Measurements from ENCODE around the gene KLC1.

The KLC1 gene

GRCh38 chr14:103727313-103727980 lies 98.4 kb downstream of the KLC1 start:
- H3K9me3 ChIP-seq (ENCODE audit: control insufficient read depth, insufficient read depth, low read length) = no peaks in the 10 kb centered on the region
- TF ChIP-seq CTCF (IDR thresholded peaks at IDR 0.05; ENCODE audit: low read depth, low read length, poor library complexity, severe bottlenecking) = no peak
- no peak for TF ChIP-seq EZH2phosphoT487 (IDR thresholded peaks at IDR 0.05; ENCODE audit: borderline replicate concordance, low read length)
- H3K4me3 ChIP-seq (ENCODE audit: low read length) = no peak overlapping the region
- no peaks in the 10 kb centered on the region for H3K9me2 ChIP-seq (replicated peaks; ENCODE audit: control insufficient read depth, low read length)
- H3K4me2 ChIP-seq (ENCODE audit: low read length) = no peak overlapping the region
- H3K27me3 ChIP-seq (ENCODE audit: control insufficient read depth, low read length) = no peaks in the 10 kb centered on the region
- peaks cover 18% of the 10 kb centered on the region for H3K36me3 ChIP-seq (ENCODE audit: control insufficient read depth, low read length)
- H4K20me1 ChIP-seq (ENCODE audit: control insufficient read depth, insufficient read depth, low read depth, low read length) = no peaks in the 10 kb centered on the region
- H3K27ac ChIP-seq (ENCODE audit: low read depth, low read length) = no peak overlapping the region
- no peaks in the 10 kb centered on the region for H3F3A ChIP-seq (ENCODE audit: control insufficient read depth, insufficient read depth)
- peaks cover 10% of the 10 kb centered on the region; the same call in 1 of the 2 replicates for H3K79me2 ChIP-seq (ENCODE audit: control insufficient read depth, low read length)
- H3K4me1 ChIP-seq (ENCODE audit: control insufficient read depth, low read length) = no peaks in the 10 kb centered on the region

- H3K27ac ChIP-seq (ENCODE audit: low read depth, low read length) = no peak overlapping the region
Measured at GRCh38 chr14:103728141-103728540, 99.1 kb downstream of the KLC1 start.

GRCh38 chr14:103728721-103729120 lies 99.7 kb downstream of the KLC1 start:
- no peaks in the 10 kb centered on the region for H3K9me3 ChIP-seq (ENCODE audit: control insufficient read depth, insufficient read depth, low read length)
- peaks cover 4% of the 10 kb centered on the region; the same call in 1 of the 2 replicates for H3K79me2 ChIP-seq (ENCODE audit: control insufficient read depth, low read length)
- no peaks in the 10 kb centered on the region for H3K4me1 ChIP-seq (ENCODE audit: control insufficient read depth, low read length)
- no peaks in the 10 kb centered on the region for H3K9me2 ChIP-seq (replicated peaks; ENCODE audit: control insufficient read depth, low read length)
- no peak overlapping the region for H3K4me2 ChIP-seq (ENCODE audit: low read length)
- H3K4me3 ChIP-seq (ENCODE audit: low read length) = no peak overlapping the region
- H3K27me3 ChIP-seq (ENCODE audit: control insufficient read depth, low read length) = no peaks in the 10 kb centered on the region
- no peak overlapping the region for H3K27ac ChIP-seq (ENCODE audit: low read depth, low read length)
- no peaks in the 10 kb centered on the region for H4K20me1 ChIP-seq (ENCODE audit: control insufficient read depth, insufficient read depth, low read depth, low read length)
- no peaks in the 10 kb centered on the region for H3F3A ChIP-seq (ENCODE audit: control insufficient read depth, insufficient read depth)
- peaks cover 25% of the 10 kb centered on the region for H3K36me3 ChIP-seq (ENCODE audit: control insufficient read depth, low read length)
- TF ChIP-seq EZH2phosphoT487 (IDR thresholded peaks at IDR 0.05; ENCODE audit: borderline replicate concordance, low read length) = no peak
- no peak for TF ChIP-seq CTCF (IDR thresholded peaks at IDR 0.05; ENCODE audit: low read depth, low read length, poor library complexity, severe bottlenecking)

More at GRCh38 chr14:103728141-103728540, 99.1 kb downstream of the KLC1 start:
- Histone ChIP-seq H3F3A (ENCODE audit: control insufficient read depth, insufficient read depth) (no peaks in the 10 kb centered on the region), H3K27me3 (ENCODE audit: control insufficient read depth, low read length) (no peaks in the 10 kb centered on the region), H3K4me1 (ENCODE audit: control insufficient read depth, low read length) (no peaks in the 10 kb centered on the region), H3K9me2 (replicated peaks; ENCODE audit: control insufficient read depth, low read length) (no peaks in the 10 kb centered on the region), H3K4me3 (ENCODE audit: low read length) (no peak overlapping the region), H3K9me3 (ENCODE audit: control insufficient read depth, insufficient read depth, low read length) (no peaks in the 10 kb centered on the region), H4K20me1 (ENCODE audit: control insufficient read depth, insufficient read depth, low read depth, low read length) (no peaks in the 10 kb centered on the region), H3K79me2 (ENCODE audit: control insufficient read depth, low read length) (peaks cover 6% of the 10 kb centered on the region; the same call in 1 of the 2 replicates), H3K4me2 (ENCODE audit: low read length) (no peak overlapping the region), H3K36me3 (ENCODE audit: control insufficient read depth, low read length) (peaks cover 19% of the 10 kb centered on the region)
- TF ChIP-seq EZH2phosphoT487 (IDR thresholded peaks at IDR 0.05; ENCODE audit: borderline replicate concordance, low read length) (no peak), CTCF (IDR thresholded peaks at IDR 0.05; ENCODE audit: low read depth, low read length, poor library complexity, severe bottlenecking) (no peak)

Measured in DOHH2 (cell line).